ENCODE data around the gene PRICKLE2. TPM values are rescaled to one million over a fixed set of nuclear protein-coding genes. Genes with fewer than 3 reads are reported as not detected.

PRICKLE2 gene
- total RNA-seq, 1 donor from 2014 or later: 84.4 TPM

GRCh38 chr3:64207289-64208080, 17.8 kb downstream of the PRICKLE2 start:
- Histone ChIP-seq H4K20me1 (ENCODE audit: insufficient read depth, low read length) (peaks cover 93% of the 10 kb centered on the region), H3K36me3 (ENCODE audit: insufficient read depth, low read length) (no peaks in the 10 kb centered on the region), H2AFZ (ENCODE audit: low read depth, low read length) (no peak overlapping the region), H3K4me2 (ENCODE audit: low read length) (no peak overlapping the region), H3K27ac (ENCODE audit: low read depth, low read length) (no peak overlapping the region), H3K9me3 (ENCODE audit: insufficient read depth, low read depth, low read length) (no peaks in the 10 kb centered on the region), H3K9ac (ENCODE audit: low read length) (no peak overlapping the region), H3K4me1 (ENCODE audit: insufficient read depth, low read length) (peaks cover 14% of the 10 kb centered on the region), H3K79me2 (ENCODE audit: insufficient read depth, low read length) (peaks cover 99% of the 10 kb centered on the region), H3K4me3 (ENCODE audit: insufficient read depth, low read depth, low read length) (no peak overlapping the region), H3K27me3 (ENCODE audit: insufficient read depth, low read length) (no peaks in the 10 kb centered on the region)
- FAIRE-seq (peak; percentile 43), DNase-seq (ENCODE audit: low read depth) (peak; percentile 82)
- TF ChIP-seq EZH2 (IDR thresholded peaks at IDR 0.05; ENCODE audit: insufficient read depth, low read length) (no peak), CTCF (IDR thresholded peaks at IDR 0.05; ENCODE audit: insufficient read depth, low read depth, low read length) (no peak)
- H3K4me1 Mint-ChIP-seq (ENCODE audit: low read depth, unreplicated experiment): peaks cover 58% of the 10 kb centered on the region
- peaks cover 10% of the 10 kb centered on the region for H3K36me3 Mint-ChIP-seq (ENCODE audit: low read depth, unreplicated experiment)
- no peak overlapping the region for H3K4me3 Mint-ChIP-seq (ENCODE audit: unreplicated experiment)
- peak overlapping the region; percentile 8 for H3K27ac Mint-ChIP-seq (ENCODE audit: unreplicated experiment)
- no peaks in the 10 kb centered on the region for H3K9me3 Mint-ChIP-seq (ENCODE audit: unreplicated experiment)
- no peaks in the 10 kb centered on the region for H3K27me3 Mint-ChIP-seq (ENCODE audit: low read depth, unreplicated experiment)

- H3K4me2 ChIP-seq (ENCODE audit: low read length): no peak overlapping the region
- Mint-ChIP-seq H3K36me3 (ENCODE audit: low read depth, unreplicated experiment) (peaks cover 14% of the 10 kb centered on the region), H3K27ac (ENCODE audit: unreplicated experiment) (peak overlapping the region; percentile 22), H3K4me3 (ENCODE audit: unreplicated experiment) (no peak overlapping the region), H3K9me3 (ENCODE audit: unreplicated experiment) (no peaks in the 10 kb centered on the region), H3K27me3 (ENCODE audit: low read depth, unreplicated experiment) (no peaks in the 10 kb centered on the region), H3K4me1 (ENCODE audit: low read depth, unreplicated experiment) (peaks cover 60% of the 10 kb centered on the region)
- no peak overlapping the region for H2AFZ ChIP-seq (ENCODE audit: low read depth, low read length)
- no peak overlapping the region for H3K4me3 ChIP-seq (ENCODE audit: insufficient read depth, low read depth, low read length)
- no peaks in the 10 kb centered on the region for H3K27me3 ChIP-seq (ENCODE audit: insufficient read depth, low read length)
- no peak overlapping the region for H3K9ac ChIP-seq (ENCODE audit: low read length)
- H4K20me1 ChIP-seq (ENCODE audit: insufficient read depth, low read length): peaks cover 66% of the 10 kb centered on the region
- DNase-seq (ENCODE audit: low read depth) (no peak), FAIRE-seq (no peak)
- H3K36me3 ChIP-seq (ENCODE audit: insufficient read depth, low read length): no peaks in the 10 kb centered on the region
- H3K4me1 ChIP-seq (ENCODE audit: insufficient read depth, low read length): peaks cover 6% of the 10 kb centered on the region
- no peak overlapping the region for H3K27ac ChIP-seq (ENCODE audit: low read depth, low read length)
- peaks cover 95% of the 10 kb centered on the region for H3K79me2 ChIP-seq (ENCODE audit: insufficient read depth, low read length)
- no peak for TF ChIP-seq EZH2 (IDR thresholded peaks at IDR 0.05; ENCODE audit: insufficient read depth, low read length)
- no peak for TF ChIP-seq CTCF (IDR thresholded peaks at IDR 0.05; ENCODE audit: insufficient read depth, low read depth, low read length)
- no peaks in the 10 kb centered on the region for H3K9me3 ChIP-seq (ENCODE audit: insufficient read depth, low read depth, low read length)
Observed at GRCh38 chr3:64203969-64204908, 21.0 kb downstream of the PRICKLE2 start.
